ENCODE results near the gene ABLIM3.

ABLIM3 gene

GRCh38 chr5:149141957-149142851, 911 bp downstream of the ABLIM3 start:
- Histone ChIP-seq H3K4me1 (ENCODE audit: insufficient read depth, low read length) (peaks cover 8% of the 10 kb centered on the region; the same call in 1 of the 2 replicates), H3K9ac (ENCODE audit: low read depth, low read length) (peak overlapping the region; percentile 64; the same call in 1 of the 2 replicates), H3K36me3 (ENCODE audit: insufficient read depth, low read length) (no peaks in the 10 kb centered on the region), H3K9me3 (ENCODE audit: control insufficient read depth, insufficient read depth, low read length) (no peaks in the 10 kb centered on the region)

- Histone ChIP-seq H3K4me1 (ENCODE audit: insufficient read depth, low read length) (peaks cover 8% of the 10 kb centered on the region; the same call in 1 of the 2 replicates), H3K36me3 (ENCODE audit: insufficient read depth, low read length) (no peaks in the 10 kb centered on the region), H3K9ac (ENCODE audit: low read depth, low read length) (no peak overlapping the region), H3K9me3 (ENCODE audit: control insufficient read depth, insufficient read depth, low read length) (no peaks in the 10 kb centered on the region; the same call in 1 of the 2 replicates)
Measured at GRCh38 chr5:149143470-149143869, 2.2 kb downstream of the ABLIM3 start.

GRCh38 chr5:149144637-149145036, 3.3 kb downstream of the ABLIM3 start:
- Histone ChIP-seq H3K36me3 (ENCODE audit: insufficient read depth, low read length) (no peaks in the 10 kb centered on the region), H3K4me1 (ENCODE audit: insufficient read depth, low read length) (peaks cover 8% of the 10 kb centered on the region; the same call in 1 of the 2 replicates), H3K9me3 (ENCODE audit: control insufficient read depth, insufficient read depth, low read length) (no peaks in the 10 kb centered on the region; the same call in 1 of the 2 replicates), H3K9ac (ENCODE audit: low read depth, low read length) (no peak overlapping the region)

DNA sequence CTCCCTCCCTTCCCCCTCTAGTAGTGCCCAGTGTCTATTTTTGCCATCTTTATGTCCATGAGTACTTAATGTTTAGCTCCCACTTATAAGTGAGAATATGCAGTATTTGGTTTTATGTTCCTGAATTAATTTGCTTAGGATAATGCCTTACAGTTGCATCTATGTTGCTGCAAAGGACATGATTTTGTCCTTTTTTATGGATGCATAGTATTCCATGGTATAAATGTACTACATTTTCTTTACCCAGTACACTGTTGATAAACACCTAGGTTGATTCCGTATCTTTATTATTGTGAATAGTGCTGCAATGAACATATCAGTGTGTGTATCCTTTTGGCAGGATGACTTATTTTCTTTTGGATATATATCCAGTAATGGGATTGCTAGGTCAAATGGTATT, 3.8 kb downstream of the ABLIM3 start:
- no peaks in the 10 kb centered on the region for H3K36me3 ChIP-seq (ENCODE audit: insufficient read depth, low read length)
- H3K9ac ChIP-seq (ENCODE audit: low read depth, low read length) = no peak overlapping the region
- peaks cover 8% of the 10 kb centered on the region; the same call in 1 of the 2 replicates for H3K4me1 ChIP-seq (ENCODE audit: insufficient read depth, low read length)
- no peaks in the 10 kb centered on the region; the same call in 1 of the 2 replicates for H3K9me3 ChIP-seq (ENCODE audit: control insufficient read depth, insufficient read depth, low read length)

GRCh38 chr5:149147676-149148075, 6.4 kb downstream of the ABLIM3 start:
- Histone ChIP-seq H3K9ac (ENCODE audit: low read depth, low read length) (no peak overlapping the region), H3K36me3 (ENCODE audit: insufficient read depth, low read length) (no peaks in the 10 kb centered on the region), H3K4me1 (ENCODE audit: insufficient read depth, low read length) (peaks cover 15% of the 10 kb centered on the region; the same call in 1 of the 2 replicates), H3K9me3 (ENCODE audit: control insufficient read depth, insufficient read depth, low read length) (no peaks in the 10 kb centered on the region; the same call in 1 of the 2 replicates)

GRCh38 chr5:149149942-149150341, 8.6 kb downstream of the ABLIM3 start:
- no peak overlapping the region for H3K9ac ChIP-seq (ENCODE audit: low read depth, low read length)
- H3K4me1 ChIP-seq (ENCODE audit: insufficient read depth, low read length) = peaks cover 9% of the 10 kb centered on the region; the same call in 1 of the 2 replicates
- no peaks in the 10 kb centered on the region; the same call in 1 of the 2 replicates for H3K9me3 ChIP-seq (ENCODE audit: control insufficient read depth, insufficient read depth, low read length)
- no peaks in the 10 kb centered on the region for H3K36me3 ChIP-seq (ENCODE audit: insufficient read depth, low read length)

GRCh38 chr5:149150457-149150856, 9.2 kb downstream of the ABLIM3 start:
- Histone ChIP-seq H3K9me3 (ENCODE audit: control insufficient read depth, insufficient read depth, low read length) (no peaks in the 10 kb centered on the region; the same call in 1 of the 2 replicates), H3K9ac (ENCODE audit: low read depth, low read length) (no peak overlapping the region), H3K36me3 (ENCODE audit: insufficient read depth, low read length) (no peaks in the 10 kb centered on the region), H3K4me1 (ENCODE audit: insufficient read depth, low read length) (peaks cover 9% of the 10 kb centered on the region; the same call in 1 of the 2 replicates)

- Histone ChIP-seq H3K9me3 (ENCODE audit: control insufficient read depth, insufficient read depth, low read length) (no peaks in the 10 kb centered on the region; the same call in 1 of the 2 replicates), H3K4me1 (ENCODE audit: insufficient read depth, low read length) (peaks cover 9% of the 10 kb centered on the region; the same call in 1 of the 2 replicates), H3K9ac (ENCODE audit: low read depth, low read length) (no peak overlapping the region), H3K36me3 (ENCODE audit: insufficient read depth, low read length) (no peaks in the 10 kb centered on the region)
Measured at GRCh38 chr5:149151717-149152116, 10.4 kb downstream of the ABLIM3 start.

- no peak overlapping the region for H3K9ac ChIP-seq (ENCODE audit: low read depth, low read length)
Measured at GRCh38 chr5:149152317-149152746, 11.0 kb downstream of the ABLIM3 start.

DNA sequence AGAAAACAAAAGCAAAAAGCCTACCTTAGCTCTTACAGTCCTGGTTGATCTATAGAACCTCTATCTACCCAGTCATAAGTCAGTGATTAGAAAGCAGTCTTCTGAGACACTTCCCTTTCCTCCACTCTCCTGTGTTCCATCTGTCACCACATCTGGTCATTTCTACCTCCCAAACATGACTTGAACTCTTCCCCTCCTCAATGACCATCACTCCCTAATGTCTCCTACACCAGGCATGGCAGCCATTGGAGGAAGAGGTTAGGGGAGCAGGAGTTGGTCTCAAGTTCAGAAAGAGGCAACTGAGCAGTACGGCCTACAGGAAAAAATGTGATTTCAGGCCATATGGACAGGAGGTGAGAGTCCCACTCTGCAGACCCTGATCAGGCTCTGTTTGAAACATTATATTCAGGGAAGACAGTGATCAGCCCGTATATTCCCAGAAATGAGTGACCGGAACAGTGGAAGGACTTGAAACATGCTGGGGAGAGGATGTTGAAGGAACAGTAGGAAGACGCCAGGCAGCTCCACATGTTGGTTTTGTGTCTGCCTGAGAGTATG, 12.0 kb downstream of the ABLIM3 start:
- Histone ChIP-seq H3K36me3 (ENCODE audit: insufficient read depth, low read length) (no peaks in the 10 kb centered on the region), H3K9me3 (ENCODE audit: control insufficient read depth, insufficient read depth, low read length) (no peaks in the 10 kb centered on the region), H3K9ac (ENCODE audit: low read depth, low read length) (no peak overlapping the region), H3K4me1 (ENCODE audit: insufficient read depth, low read length) (peaks cover 9% of the 10 kb centered on the region; the same call in 1 of the 2 replicates)

More at GRCh38 chr5:149152317-149152746, 11.0 kb downstream of the ABLIM3 start:
- Histone ChIP-seq H3K36me3 (ENCODE audit: insufficient read depth, low read length) (no peaks in the 10 kb centered on the region), H3K4me1 (ENCODE audit: insufficient read depth, low read length) (peaks cover 9% of the 10 kb centered on the region; the same call in 1 of the 2 replicates), H3K9me3 (ENCODE audit: control insufficient read depth, insufficient read depth, low read length) (no peaks in the 10 kb centered on the region; the same call in 1 of the 2 replicates)

- H3K36me3 ChIP-seq (ENCODE audit: insufficient read depth, low read length) = no peaks in the 10 kb centered on the region
- no peaks in the 10 kb centered on the region for H3K9me3 ChIP-seq (ENCODE audit: control insufficient read depth, insufficient read depth, low read length)
- H3K4me1 ChIP-seq (ENCODE audit: insufficient read depth, low read length) = peaks cover 9% of the 10 kb centered on the region; the same call in 1 of the 2 replicates
- H3K9ac ChIP-seq (ENCODE audit: low read depth, low read length) = no peak overlapping the region
Measured at GRCh38 chr5:149153751-149154610, 12.7 kb downstream of the ABLIM3 start.

DNA sequence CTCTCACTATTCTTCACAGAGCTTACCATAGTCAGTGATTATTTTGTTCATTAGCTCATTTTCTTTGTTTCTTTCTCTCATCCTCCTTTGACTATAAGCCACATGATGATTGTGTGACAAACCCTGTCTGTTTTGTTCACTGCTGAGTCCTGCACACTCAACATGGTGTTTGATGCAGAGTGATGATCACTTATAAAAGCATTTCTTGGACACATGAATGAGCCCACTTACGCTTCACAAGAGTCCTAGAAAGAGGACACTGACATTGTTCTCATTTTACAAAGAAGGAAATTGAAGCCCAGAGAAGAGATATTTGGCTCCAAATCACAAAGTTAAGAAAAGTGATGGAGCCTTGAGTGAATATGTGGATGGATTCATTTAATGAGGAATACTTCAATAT, 13.4 kb downstream of the ABLIM3 start:
- Histone ChIP-seq H3K4me1 (ENCODE audit: insufficient read depth, low read length) (peaks cover 9% of the 10 kb centered on the region; the same call in 1 of the 2 replicates), H3K9me3 (ENCODE audit: control insufficient read depth, insufficient read depth, low read length) (no peaks in the 10 kb centered on the region), H3K36me3 (ENCODE audit: insufficient read depth, low read length) (no peaks in the 10 kb centered on the region), H3K9ac (ENCODE audit: low read depth, low read length) (no peak overlapping the region)

DNA sequence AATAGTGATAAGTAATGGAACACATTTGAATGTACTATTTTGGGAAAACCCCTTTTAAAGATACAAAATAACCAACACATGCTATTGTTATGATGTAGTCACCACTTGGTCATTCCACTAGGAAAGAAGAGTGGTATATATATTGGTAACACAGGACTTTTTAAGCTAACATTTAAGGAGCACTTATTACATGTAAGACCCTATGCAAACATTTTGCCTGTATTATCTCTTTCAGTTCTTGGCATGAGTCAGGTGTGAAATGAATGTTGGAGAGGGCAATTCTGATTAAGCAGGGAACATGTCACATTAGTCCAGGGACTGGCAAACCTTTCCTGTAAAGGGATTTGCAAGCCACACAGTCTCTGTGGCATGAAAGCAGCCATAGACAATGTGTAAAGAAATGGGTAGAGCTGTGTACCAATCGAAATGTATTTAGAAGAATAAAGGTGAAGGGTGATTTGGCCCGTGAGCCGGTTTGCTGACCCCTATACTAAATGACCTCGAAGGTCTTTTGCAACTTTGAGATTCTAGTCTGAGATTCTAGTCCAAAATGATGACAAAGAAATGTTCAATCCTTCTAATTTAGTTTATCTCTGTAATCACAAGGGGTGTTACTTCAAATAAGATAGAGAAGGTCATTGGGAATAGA, 15.3 kb downstream of the ABLIM3 start:
- H3K36me3 ChIP-seq (ENCODE audit: insufficient read depth, low read length) = no peaks in the 10 kb centered on the region
- H3K9me3 ChIP-seq (ENCODE audit: control insufficient read depth, insufficient read depth, low read length) = no peaks in the 10 kb centered on the region
- peaks cover 9% of the 10 kb centered on the region; the same call in 1 of the 2 replicates for H3K4me1 ChIP-seq (ENCODE audit: insufficient read depth, low read length)
- no peak overlapping the region for H3K9ac ChIP-seq (ENCODE audit: low read depth, low read length)
